B cell (primary cell): ENCODE measurements around the gene MESP2. TPM values are rescaled to one million over a fixed set of nuclear protein-coding genes. Genes with fewer than 3 reads are reported as not detected.

ENCODE experiments used
- ATAC-seq: fragments of 200-7000 bp; cut with Tn5 transposase; one replicate; pipeline ENCODE4 v1.10.0; 2021; ENCODE audit warnings: low read depth, mild to moderate bottlenecking, moderate number of reproducible peaks, moderate library complexity
- CTCF ChIA-PET: fragments of 350-600 bp; sonication (Branson Sonifier 250); formaldehyde crosslinking; loops from one replicate; lab custom pipeline; 2021; ENCODE audit warnings: antibody characterized with exemption, inconsistent platforms; lab: Charles Lee
- POLR2A ChIA-PET: fragments of 350-600 bp; sonication (Branson Sonifier 250); formaldehyde crosslinking; loops from one replicate; lab custom pipeline; 2021; ENCODE audit warnings: antibody characterized with exemption; lab: Charles Lee
- DNase-seq: peaks from one replicate; pipeline ENCODE4 v3.0.0; 2013
- H2AFZ ChIP-seq: 2 replicates; pipeline ENCODE4 v1.6.1; 2012; ENCODE audit warnings: mild to moderate bottlenecking, low read depth, low read length; ENCODE audit not compliant: insufficient read depth, poor library complexity, severe bottlenecking
- H3K27ac ChIP-seq, 2 donors: 1 replicate in 1 of 2; 2 replicates in 1 of 2; pipeline ENCODE4 v1.5.1; 2012 to 2013; ENCODE audit warnings: low read length in 2 of 2, mild to moderate bottlenecking in 2 of 2, moderate library complexity in 1 of 2
- H3K27me3 ChIP-seq, 4 experiments: fragments of 200-600 bp in 1 of 4; sonication (generic) in 1 of 4; replicated peaks in 1 of 4; 1 replicate in 2 of 4; 2 replicates in 2 of 4; pipeline versions ENCODE4 v1.6.1 to v1.7.0; 2013 to 2016; ENCODE audit warnings: low read length in 3 of 4, mild to moderate bottlenecking in 2 of 4, mixed read lengths in 1 of 4, moderate library complexity in 1 of 4; ENCODE audit not compliant: insufficient read depth in 4 of 4, control insufficient read depth in 3 of 4; ENCODE audit errors: control extremely low read depth in 1 of 4
- H3K36me3 ChIP-seq, 2 experiments: replicated peaks in 1 of 2; 1 replicate in 1 of 2; 2 replicates in 1 of 2; pipeline versions ENCODE4 v1.6.1 to v1.7.1; 2013; ENCODE audit warnings: low read length in 1 of 2; ENCODE audit not compliant: insufficient read depth in 2 of 2, control insufficient read depth in 1 of 2; ENCODE audit errors: control extremely low read depth in 1 of 2, extremely low read depth in 1 of 2
- H3K4me1 ChIP-seq, 2 donors: fragments of 200-600 bp in 1 of 2; sonication (generic) in 1 of 2; 1 replicate in 1 of 2; 2 replicates in 1 of 2; pipeline versions ENCODE4 v1.5.1 to v1.6.1; 2013 to 2017; ENCODE audit warnings: low read length in 2 of 2; ENCODE audit not compliant: control insufficient read depth in 2 of 2, insufficient read depth in 2 of 2
- H3K4me2 ChIP-seq: replicated peaks from 2 replicates; pipeline ENCODE3; 2012; ENCODE audit warnings: mild to moderate bottlenecking, low read depth, low read length; ENCODE audit not compliant: poor library complexity, severe bottlenecking
- H3K4me3 ChIP-seq, 5 experiments: fragments of 200-600 bp in 1 of 5; sonication (generic) in 1 of 5; 1 replicate in 3 of 5; 2 replicates in 2 of 5; pipeline versions ENCODE4 v1.5.1 to v1.7.0; 2011 to 2016; ENCODE audit warnings: low read length in 4 of 5, mild to moderate bottlenecking in 4 of 5, low read depth in 2 of 5, control low read depth in 1 of 5, moderate library complexity in 1 of 5; ENCODE audit not compliant: insufficient read depth in 1 of 5; ENCODE audit errors: control extremely low read depth in 1 of 5, extremely low read depth in 1 of 5
- H3K79me2 ChIP-seq: fragments of 200-600 bp; sonication (generic); one replicate; pipeline ENCODE4 v1.6.0; 2016; ENCODE audit warnings: low read length; ENCODE audit not compliant: control insufficient read depth, insufficient read depth
- H3K9ac ChIP-seq: fragments of 200-600 bp; sonication (generic); 2 replicates; pipeline ENCODE4 v1.6.1; 2017; ENCODE audit warnings: mild to moderate bottlenecking, low read length, moderate library complexity
- H3K9me3 ChIP-seq, 3 donors: one replicate each; pipeline versions ENCODE4 v1.6.1 to v1.7.1; 2013; ENCODE audit warnings: low read length in 2 of 3; ENCODE audit not compliant: control insufficient read depth in 2 of 3, insufficient read depth in 1 of 3; ENCODE audit errors: control extremely low read depth in 1 of 3
- H4K20me1 ChIP-seq: 2 replicates; pipeline ENCODE4 v1.6.0; 2012; ENCODE audit warnings: mild to moderate bottlenecking, low read length; ENCODE audit not compliant: insufficient read depth, control insufficient read depth, poor library complexity, severe bottlenecking
- H3K27ac Mint-ChIP-seq: one replicate; pipeline ENCODE4 v1.8.0; 2021; ENCODE audit warnings: mixed read lengths
- H3K27me3 Mint-ChIP-seq: one replicate; pipeline ENCODE4 v1.8.0; 2021; ENCODE audit warnings: mixed read lengths
- H3K4me1 Mint-ChIP-seq: one replicate; pipeline ENCODE4 v1.8.0; 2021; ENCODE audit warnings: mixed read lengths
- H3K4me3 Mint-ChIP-seq: one replicate; pipeline ENCODE4 v1.8.0; 2021; ENCODE audit warnings: mixed read lengths
- H3K9me3 Mint-ChIP-seq: one replicate; pipeline ENCODE4 v1.8.0; 2022; ENCODE audit warnings: mixed read lengths; ENCODE audit not compliant: insufficient read depth
- EZH2 ChIP-seq: IDR thresholded peaks from 2 replicates; pipeline ENCODE4 v1.6.1; 2012; ENCODE audit warnings: borderline replicate concordance, low read depth, mild to moderate bottlenecking, moderate library complexity, low read length; ENCODE audit not compliant: insufficient read depth, poor library complexity, severe bottlenecking
- WGBS: methylation state at CpG from one replicate; pipeline ENCODE4 v1.1.5; 2013; ENCODE audit warnings: missing lambda C conversion rate; ENCODE audit not compliant: insufficient coverage; 5-methylcytosine and 5-hydroxymethylcytosine counted together
- intact Hi-C: fragments of 100-400 bp; cut with micrococcal nuclease; formaldehyde crosslinking; loops from one replicate; pipeline ENCODE4 v1.10.0; 2022
- polyA plus RNA-seq: library from polyadenylated mRNA; depleted of rRNA; stranded (reverse); fragments of >200 nt; gene quantifications from 2 replicates; pipeline ENCODE4 v1.2.3, GENCODE V29; 2012
- total RNA-seq, 2 donors: library from RNA; stranded (reverse); fragments of 120-200 nt in 1 of 2; gene quantifications; 1 replicate in 1 of 2; 2 replicates in 1 of 2; pipeline versions ENCODE4 v1.2.3 to v1.2.4, GENCODE V29; 2013 to 2022
- TF ChIP-seq, protein P1 (sequence below): fragments of 200-600 bp; IDR thresholded peaks from one replicate; pipeline ENCODE4 v1.8.0; 2022; ENCODE audit warnings: antibody characterized with exemption, mild to moderate bottlenecking

MESP2 gene
- total and polyA plus RNA-seq, 2 donors (not counting 1 experiment from before 2014, with no cell fraction given) = not detected

- Histone ChIP-seq H3K36me3 (no peaks in the 10 kb centered on the region), H3K4me1 (peaks cover 0 to 2% of the 10 kb centered on the region in 2 donors), H3K4me2 (no peak overlapping the region), H3K4me3 (no peak overlapping the region), H3K27me3 (no peaks in the 10 kb centered on the region), H3K27ac (no peak overlapping the region), H4K20me1 (no peaks in the 10 kb centered on the region), H3K9ac (no peak overlapping the region), H3K79me2 (no peaks in the 10 kb centered on the region), H2AFZ (no peak overlapping the region), H3K9me3 (no peaks in the 10 kb centered on the region)
- Mint-ChIP-seq H3K4me3 (no peak overlapping the region), H3K27me3 (peaks cover 8% of the 10 kb centered on the region), H3K9me3 (no peaks in the 10 kb centered on the region), H3K4me1 (peaks cover 3% of the 10 kb centered on the region), H3K27ac (no peak overlapping the region)
- intact Hi-C loops = no loop called here
- POLR2A ChIA-PET = no interaction called here
- WGBS = 91% methylated on average over 8 of the region's 8 CpGs
- DNase-seq (no peak), ATAC-seq (no peak)
- CTCF ChIA-PET = interaction anchor here (4.7 kb wide), 1 partner anchor 132 kb away, joined by 93 read pairs; no protein-coding TSS in a partner anchor
- TF ChIP-seq, protein P1, sequence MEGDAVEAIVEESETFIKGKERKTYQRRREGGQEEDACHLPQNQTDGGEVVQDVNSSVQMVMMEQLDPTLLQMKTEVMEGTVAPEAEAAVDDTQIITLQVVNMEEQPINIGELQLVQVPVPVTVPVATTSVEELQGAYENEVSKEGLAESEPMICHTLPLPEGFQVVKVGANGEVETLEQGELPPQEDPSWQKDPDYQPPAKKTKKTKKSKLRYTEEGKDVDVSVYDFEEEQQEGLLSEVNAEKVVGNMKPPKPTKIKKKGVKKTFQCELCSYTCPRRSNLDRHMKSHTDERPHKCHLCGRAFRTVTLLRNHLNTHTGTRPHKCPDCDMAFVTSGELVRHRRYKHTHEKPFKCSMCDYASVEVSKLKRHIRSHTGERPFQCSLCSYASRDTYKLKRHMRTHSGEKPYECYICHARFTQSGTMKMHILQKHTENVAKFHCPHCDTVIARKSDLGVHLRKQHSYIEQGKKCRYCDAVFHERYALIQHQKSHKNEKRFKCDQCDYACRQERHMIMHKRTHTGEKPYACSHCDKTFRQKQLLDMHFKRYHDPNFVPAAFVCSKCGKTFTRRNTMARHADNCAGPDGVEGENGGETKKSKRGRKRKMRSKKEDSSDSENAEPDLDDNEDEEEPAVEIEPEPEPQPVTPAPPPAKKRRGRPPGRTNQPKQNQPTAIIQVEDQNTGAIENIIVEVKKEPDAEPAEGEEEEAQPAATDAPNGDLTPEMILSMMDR = no peak
- TF ChIP-seq EZH2 = no peak
Observed at GRCh38 chr15:89743011-89743410, 33.1 kb upstream of the MESP2 start.

GRCh38 chr15:89743594-89743993 lies 32.5 kb upstream of the MESP2 start:
- Histone ChIP-seq H3K9me3 (no peaks in the 10 kb centered on the region), H3K27ac (no peak overlapping the region), H3K27me3 (no peaks in the 10 kb centered on the region), H3K9ac (no peak overlapping the region), H3K4me2 (no peak overlapping the region), H3K4me1 (peaks cover 0 to 2% of the 10 kb centered on the region in 2 donors), H3K4me3 (no peak overlapping the region), H4K20me1 (no peaks in the 10 kb centered on the region), H3K36me3 (no peaks in the 10 kb centered on the region), H2AFZ (no peak overlapping the region), H3K79me2 (no peaks in the 10 kb centered on the region)
- Mint-ChIP-seq H3K4me1 (peaks cover 3% of the 10 kb centered on the region), H3K27ac (no peak overlapping the region), H3K27me3 (peaks cover 11% of the 10 kb centered on the region), H3K9me3 (no peaks in the 10 kb centered on the region), H3K4me3 (no peak overlapping the region)
- WGBS = 96% methylated on average over 3 of the region's 8 CpGs
- CTCF ChIA-PET = interaction anchor here (4.7 kb wide), 1 partner anchor 131 kb away, joined by 93 read pairs; no protein-coding TSS in a partner anchor
- POLR2A ChIA-PET = no interaction called here
- ATAC-seq (no peak), DNase-seq (no peak)
- no peak for TF ChIP-seq EZH2
- TF ChIP-seq, protein P1 = no peak
- intact Hi-C loops = no loop called here
